Measurements from ENCODE around the gene TBC1D2B.
A peak's percentile ranks its signal among the peaks of the same experiment; 100 is the strongest.

The TBC1D2B gene

DNA sequence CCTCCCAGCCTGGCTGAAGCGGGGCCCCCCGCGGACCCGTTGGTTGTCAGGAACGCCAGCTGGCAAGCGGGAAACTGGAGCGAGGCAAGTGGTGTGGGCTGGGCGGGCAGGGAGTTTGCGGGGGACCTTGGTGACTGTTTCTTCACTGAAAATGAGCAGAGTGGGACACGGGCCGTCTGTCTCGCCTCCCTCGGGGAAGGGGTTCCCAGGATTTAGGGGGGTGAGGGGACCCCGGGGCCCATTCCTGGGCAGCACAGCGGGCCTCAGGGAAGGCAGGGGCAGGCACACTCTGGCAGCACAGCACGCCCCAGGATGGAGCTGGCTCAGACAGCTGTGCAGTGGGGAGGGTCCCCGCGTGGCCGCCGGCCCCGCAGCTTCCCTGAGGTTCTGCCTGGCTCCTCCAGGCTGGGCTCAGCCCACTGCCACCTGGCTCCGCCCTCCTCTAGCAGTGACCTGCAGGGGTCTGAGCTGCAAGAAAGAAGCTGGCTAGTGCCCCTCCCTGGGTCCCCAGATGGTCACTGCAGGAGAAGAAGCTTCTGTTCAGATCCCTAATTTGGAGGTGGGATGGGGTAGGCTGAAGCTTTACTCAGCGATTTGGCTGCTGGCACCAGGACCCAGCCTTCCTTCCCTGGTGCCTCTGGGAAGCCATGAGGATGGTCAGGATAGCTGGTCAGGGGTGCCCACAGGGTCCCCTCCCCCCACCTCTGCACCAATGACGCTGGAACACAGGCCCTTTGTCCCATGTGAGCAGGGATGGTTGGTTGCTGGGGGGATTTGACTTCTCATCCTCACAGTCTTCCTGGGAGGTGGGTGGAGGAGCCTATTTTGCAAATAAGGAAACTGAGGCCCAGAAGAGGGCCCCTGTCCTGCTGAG lies 90.4 kb downstream of the TBC1D2B start:
- no peak for DNase-seq (ENCODE audit: low read depth)
- H3K4me3 ChIP-seq (ENCODE audit: low read length), result no peak overlapping the region
- TF ChIP-seq CTCF (conservative IDR thresholded peaks at IDR 0.05; ENCODE audit: low read length), result no peak

GRCh38 chr15:77985931-77986480 lies 91.5 kb downstream of the TBC1D2B start:
- DNase-seq (ENCODE audit: low read depth), result no peak
- TF ChIP-seq CTCF (conservative IDR thresholded peaks at IDR 0.05; ENCODE audit: low read length), result no peak
- no peak overlapping the region for H3K4me3 ChIP-seq (ENCODE audit: low read length)

- no peak overlapping the region for H3K4me3 ChIP-seq (ENCODE audit: low read length)
- no peak for DNase-seq (ENCODE audit: low read depth)
- no peak for TF ChIP-seq CTCF (conservative IDR thresholded peaks at IDR 0.05; ENCODE audit: low read length)
These were observed 92.2 kb downstream of the TBC1D2B start for GRCh38 chr15:77985031-77985930.

DNA sequence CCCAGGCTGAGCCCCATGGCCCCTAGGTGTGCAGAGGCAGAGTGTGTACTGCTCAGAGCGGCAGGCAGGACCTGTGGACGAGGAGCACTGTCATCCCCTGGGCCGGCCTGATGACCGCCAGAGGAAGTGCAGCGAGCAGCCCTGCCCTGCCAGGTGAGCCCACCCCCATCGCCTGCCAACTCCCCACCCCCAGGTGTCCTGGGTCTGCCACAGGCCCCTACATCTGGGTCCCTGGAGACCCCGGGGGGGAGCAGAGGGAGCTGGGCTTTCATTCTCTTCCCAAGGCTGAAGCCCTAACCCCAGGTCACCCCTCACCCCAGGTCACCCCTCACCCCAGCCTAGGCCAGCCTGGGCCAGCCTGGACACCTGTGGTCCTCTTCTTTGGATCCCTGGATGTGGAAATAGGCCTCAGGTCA lies 93.1 kb downstream of the TBC1D2B start:
- H3K4me3 ChIP-seq (ENCODE audit: low read length), result no peak overlapping the region
- DNase-seq (ENCODE audit: low read depth), result no peak
- TF ChIP-seq CTCF (conservative IDR thresholded peaks at IDR 0.05; ENCODE audit: low read length), result no peak

DNA sequence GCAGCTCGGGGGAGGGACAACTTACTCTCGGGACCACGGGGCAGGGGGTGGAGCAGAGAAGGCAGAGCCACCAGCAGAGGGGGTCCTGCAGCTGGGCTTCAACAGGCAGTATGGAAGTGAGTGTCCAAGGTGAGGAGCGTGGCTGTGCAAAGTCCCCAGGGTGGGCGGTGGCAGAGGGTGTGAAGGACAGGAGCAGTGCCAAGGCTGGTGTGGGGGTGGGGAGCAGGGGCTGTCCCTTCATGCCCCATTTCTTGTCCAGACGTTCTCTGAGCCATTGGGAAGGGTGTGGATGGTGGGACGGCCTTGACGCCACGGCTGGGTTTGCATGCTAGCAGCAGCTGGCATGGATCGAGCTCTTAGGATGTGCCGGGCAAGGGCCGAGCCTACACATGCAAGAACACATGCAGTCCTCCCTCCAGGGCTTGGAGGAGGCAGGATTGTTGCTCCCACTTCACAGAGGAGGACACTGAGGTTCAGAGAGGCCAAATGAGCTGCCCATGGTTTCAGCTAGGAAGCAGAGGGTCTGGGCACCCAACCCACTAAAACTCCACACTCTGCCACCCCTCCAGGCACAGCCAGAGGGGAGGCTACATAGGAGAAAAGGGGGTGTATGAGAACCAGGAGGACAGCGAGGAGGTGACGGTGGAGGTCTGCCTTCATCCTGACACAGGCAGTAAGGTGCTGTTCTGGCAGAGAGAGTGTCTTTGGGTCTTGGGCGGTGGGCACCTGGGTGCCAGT lies 93.6 kb downstream of the TBC1D2B start:
- DNase-seq (ENCODE audit: low read depth), result peak; percentile 28
- TF ChIP-seq CTCF (conservative IDR thresholded peaks at IDR 0.05; ENCODE audit: low read length), result no peak
- H3K4me3 ChIP-seq (ENCODE audit: low read length), result no peak overlapping the region

GRCh38 chr15:77983091-77983707 lies 94.3 kb downstream of the TBC1D2B start:
- TF ChIP-seq CTCF (conservative IDR thresholded peaks at IDR 0.05; ENCODE audit: low read length), result no peak
- no peak for DNase-seq (ENCODE audit: low read depth)

More at GRCh38 chr15:77983091-77983707, 94.3 kb downstream of the TBC1D2B start:
- H3K4me3 ChIP-seq (ENCODE audit: low read length), result no peak overlapping the region
